ENCODE data around the gene FAM111B.

DNA sequence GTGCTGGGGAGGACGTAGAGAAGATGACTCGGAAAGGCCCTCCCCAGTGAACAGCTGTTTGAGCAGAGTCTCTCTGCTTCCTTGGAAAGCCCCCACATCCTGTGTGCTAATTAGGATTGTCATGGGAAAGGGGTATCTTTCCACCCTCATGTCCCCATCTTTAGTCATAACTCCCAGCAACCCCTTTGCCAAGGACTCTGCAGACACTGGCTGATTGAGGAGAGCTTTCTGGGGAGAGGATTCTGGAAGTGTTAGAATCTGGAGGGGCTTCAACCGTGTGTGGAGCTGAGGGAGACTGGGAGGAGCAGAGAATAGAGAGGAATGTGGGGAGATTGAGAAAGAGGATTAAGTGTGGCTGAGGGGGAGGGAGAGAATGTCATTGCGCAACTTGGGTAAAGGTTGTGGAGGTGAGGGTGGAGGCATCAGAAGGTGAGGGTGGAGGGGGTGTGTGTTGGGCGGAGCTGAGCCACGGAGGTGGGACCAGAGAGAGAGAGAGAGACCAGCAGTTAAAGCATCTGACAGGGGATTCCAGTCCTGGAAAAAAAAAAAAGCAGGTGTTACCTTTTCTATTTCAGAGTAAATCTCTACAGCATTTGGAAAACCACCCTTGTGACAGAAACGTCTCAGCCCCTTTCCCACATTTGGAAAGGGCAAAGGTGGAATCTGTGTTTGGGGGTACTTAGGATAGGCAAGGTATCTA is 67.1 kb downstream of the FAM111B start:
- TF ChIP-seq ZNF274 (IDR thresholded peaks at IDR 0.05; ENCODE audit: low read depth, low read length) (no peak), SUZ12 (IDR thresholded peaks at IDR 0.05; ENCODE audit: extremely low read depth, insufficient read depth, insufficient read length) (no peak), YY1 (IDR thresholded peaks at IDR 0.05; ENCODE audit: insufficient read depth, insufficient read length) (no peak)
